ENCODE measurements around the gene CCDC38.

Gene CCDC38

GRCh38 chr12:95960241-95960640, 17.8 kb upstream of the CCDC38 start:
- no peak for DNase-seq (ENCODE audit: low read depth)

GRCh38 chr12:95959107-95959506, 16.7 kb upstream of the CCDC38 start:
- DNase-seq (ENCODE audit: low read depth), result no peak

GRCh38 chr12:95956557-95957145, 14.2 kb upstream of the CCDC38 start:
- no peak for DNase-seq (ENCODE audit: low read depth)

- DNase-seq (ENCODE audit: low read depth), result no peak
Measured at GRCh38 chr12:95955549-95956159, 13.2 kb upstream of the CCDC38 start.

- no peak for DNase-seq (ENCODE audit: low read depth)
Measured at GRCh38 chr12:95953000-95953399, 10.6 kb upstream of the CCDC38 start.

- DNase-seq (ENCODE audit: low read depth), result no peak
Measured at GRCh38 chr12:95951515-95951914, 9.1 kb upstream of the CCDC38 start.

GRCh38 chr12:95949477-95950206, 7.2 kb upstream of the CCDC38 start:
- no peak for DNase-seq (ENCODE audit: low read depth)

- no peak for DNase-seq (ENCODE audit: low read depth)
Measured at GRCh38 chr12:95944108-95944704, 1.8 kb upstream of the CCDC38 start.

GRCh38 chr12:95943330-95943842, 972 bp upstream of the CCDC38 start, which contains the start of gene AMDHD1:
AMDHD1 (plus strand) TSS chr12:95943331; CDS start chr12:95943399, 68 bp downstream.
- peak; percentile 56 for DNase-seq (ENCODE audit: low read depth)

GRCh38 chr12:95942101-95942523, 302 bp downstream of the CCDC38 start:
- DNase-seq (ENCODE audit: low read depth), result no peak

GRCh38 chr12:95940514-95940913, 1.9 kb downstream of the CCDC38 start:
- no peak for DNase-seq (ENCODE audit: low read depth)

GRCh38 chr12:95922231-95922630, 20.2 kb downstream of the CCDC38 start:
- no peak for DNase-seq (ENCODE audit: low read depth)

GRCh38 chr12:95919110-95919509, 23.3 kb downstream of the CCDC38 start:
- no peak for DNase-seq (ENCODE audit: low read depth)

GRCh38 chr12:95918194-95918993, 24.0 kb downstream of the CCDC38 start:
- DNase-seq (ENCODE audit: low read depth), result peak; percentile 4

- DNase-seq (ENCODE audit: low read depth), result no peak
Measured at GRCh38 chr12:95909871-95910270, 32.5 kb downstream of the CCDC38 start.

GRCh38 chr12:95908573-95908972, 33.8 kb downstream of the CCDC38 start:
- no peak for DNase-seq (ENCODE audit: low read depth)

- no peak for DNase-seq (ENCODE audit: low read depth)
Measured at GRCh38 chr12:95898081-95898480, 44.3 kb downstream of the CCDC38 start.

GRCh38 chr12:95896846-95897245, 45.6 kb downstream of the CCDC38 start:
- DNase-seq (ENCODE audit: low read depth), result no peak

GRCh38 chr12:95890958-95891357, 51.5 kb downstream of the CCDC38 start:
- DNase-seq (ENCODE audit: low read depth), result no peak

- DNase-seq (ENCODE audit: low read depth), result no peak
Measured at GRCh38 chr12:95887311-95887710, 55.1 kb downstream of the CCDC38 start.

GRCh38 chr12:95884998-95885397, 57.4 kb downstream of the CCDC38 start:
- DNase-seq (ENCODE audit: low read depth), result no peak

GRCh38 chr12:95882873-95883272, 59.5 kb downstream of the CCDC38 start:
- no peak for DNase-seq (ENCODE audit: low read depth)
